Tibial nerve (tissue), 4 donors: Measurements from ENCODE around the gene FAP. TPM values are rescaled to one million over a fixed set of nuclear protein-coding genes. Genes with fewer than 3 reads are reported as not detected.

Source experiments
- DNase-seq, 2 donors: peaks; one replicate each; pipeline ENCODE4 v3.0.0-alpha.2; 2019; ENCODE audit warnings: low spot score in 2 of 2
- H3K27ac ChIP-seq, 4 donors: fragments of 200-600 bp; sonication (generic) in 3 of 4; one replicate each; pipeline ENCODE4 v1.5.1; 2017 to 2019; ENCODE audit warnings: mild to moderate bottlenecking in 1 of 4
- H3K27me3 ChIP-seq, 2 donors: fragments of 200-600 bp; sonication (generic) in 1 of 2; one replicate each; pipeline versions ENCODE4 v1.5.1 to v1.6.0; 2017 to 2019
- H3K36me3 ChIP-seq, 3 donors: fragments of 200-600 bp; sonication (generic); one replicate each; pipeline ENCODE4 v1.5.1; 2018 to 2019
- H3K4me1 ChIP-seq, 4 donors: fragments of 200-600 bp; sonication (generic) in 3 of 4; one replicate each; pipeline ENCODE4 v1.5.1; 2017 to 2019
- H3K4me3 ChIP-seq, 4 donors: fragments of 200-600 bp; sonication (generic) in 3 of 4; one replicate each; pipeline ENCODE4 v1.5.1; 2017 to 2019; ENCODE audit warnings: mild to moderate bottlenecking in 1 of 4, moderate library complexity in 1 of 4
- H3K9me3 ChIP-seq, 4 donors: fragments of 200-600 bp; sonication (generic) in 3 of 4; one replicate each; pipeline ENCODE4 v1.5.1; 2017 to 2019
- CTCF ChIP-seq, 5 experiments: fragments of 200-600 bp in 3 of 5; fragments of 450-650 bp in 2 of 5; sonication (generic) in 3 of 5; IDR thresholded peaks; one replicate each; pipeline ENCODE4 v1.5.1; 2016 to 2019; ENCODE audit warnings: antibody characterized with exemption in 5 of 5, mild to moderate bottlenecking in 3 of 5, moderate library complexity in 2 of 5
- EP300 ChIP-seq, 2 donors: sonication (generic); formaldehyde crosslinking; IDR thresholded peaks; one replicate each; pipeline ENCODE4 v1.6.1; 2017; ENCODE audit warnings: antibody characterized with exemption in 2 of 2, mild to moderate bottlenecking in 1 of 2
- POLR2A ChIP-seq, 2 donors: fragments of 450-650 bp; IDR thresholded peaks; one replicate each; pipeline ENCODE4 v1.6.1; 2017; ENCODE audit warnings: antibody characterized with exemption in 2 of 2, mild to moderate bottlenecking in 2 of 2, moderate library complexity in 2 of 2
- WGBS, 2 donors: methylation state at CpG; one replicate each; pipeline ENCODE4 v1.1.5; 2018; 5-methylcytosine and 5-hydroxymethylcytosine counted together
- total RNA-seq, 4 donors: library from RNA; depleted of rRNA; stranded (reverse); fragments of >200 nt; gene quantifications; one replicate each; pipeline ENCODE4 v1.1.0, GENCODE V29; 2016

The FAP gene
- total RNA-seq, 4 donors from 2014 or later: 2.0 to 12.0 (median 5.6) TPM

GRCh38 chr2:162244541-162245031 lies 1.3 kb upstream of the FAP start:
- TF ChIP-seq CTCF (IDR thresholded peaks at IDR 0.05) (no peak), EP300 (IDR thresholded peaks at IDR 0.05) (peak in 1 of 2 donors; percentile 29)
- Histone ChIP-seq H3K9me3 (peaks cover 0 to 1% (median 0%) of the 10 kb centered on the region in 4 donors), H3K4me3 (no peak overlapping the region), H3K27ac (peak overlapping the region in 2 of 4 donors; percentile 45 to 52), H3K4me1 (peaks cover 0 to 25% (median 6%) of the 10 kb centered on the region in 4 donors), H3K27me3 (no peaks in the 10 kb centered on the region), H3K36me3 (no peaks in the 10 kb centered on the region)
- 59 to 60% methylated on average over 2 of the region's 2 CpGs for WGBS, 2 donors
- DNase-seq: no peak

GRCh38 chr2:162243715-162244114 lies 470 bp upstream of the FAP start:
- Histone ChIP-seq H3K27me3 (no peaks in the 10 kb centered on the region), H3K36me3 (no peaks in the 10 kb centered on the region), H3K4me3 (peak overlapping the region in 1 of 4 donors; percentile 22), H3K9me3 (no peaks in the 10 kb centered on the region), H3K27ac (peak overlapping the region in 1 of 4 donors; percentile 52), H3K4me1 (peaks cover 0 to 25% (median 6%) of the 10 kb centered on the region in 4 donors)
- 72 to 74% methylated on average over 1 of the region's 1 CpG for WGBS, 2 donors
- no peak for DNase-seq
- TF ChIP-seq EP300 (IDR thresholded peaks at IDR 0.05) (no peak), CTCF (IDR thresholded peaks at IDR 0.05) (no peak), POLR2A (IDR thresholded peaks at IDR 0.05) (no peak)

GRCh38 chr2:162242586-162243280 lies 512 bp downstream of the FAP start:
- 16 to 24% methylated on average over 5 of the region's 5 CpGs for WGBS, 2 donors

GRCh38 chr2:162241571-162241970 lies 1.7 kb downstream of the FAP start:
- Histone ChIP-seq H3K4me1 (peaks cover 0 to 25% (median 6%) of the 10 kb centered on the region in 4 donors), H3K36me3 (no peaks in the 10 kb centered on the region), H3K27ac (no peak overlapping the region), H3K27me3 (no peaks in the 10 kb centered on the region), H3K9me3 (no peaks in the 10 kb centered on the region), H3K4me3 (no peak overlapping the region)
- TF ChIP-seq EP300 (IDR thresholded peaks at IDR 0.05) (no peak), POLR2A (IDR thresholded peaks at IDR 0.05) (no peak), CTCF (IDR thresholded peaks at IDR 0.05) (no peak)
- DNase-seq: no peak
- 80% methylated on average over 1 of the region's 1 CpG for WGBS, 2 donors

More at GRCh38 chr2:162242586-162243280, 512 bp downstream of the FAP start:
- Histone ChIP-seq H3K9me3 (no peaks in the 10 kb centered on the region), H3K4me1 (peaks cover 0 to 25% (median 6%) of the 10 kb centered on the region in 4 donors), H3K27ac (peak overlapping the region in 2 of 4 donors; percentile 2 to 10), H3K4me3 (peak overlapping the region in 1 of 4 donors; percentile 22), H3K27me3 (no peaks in the 10 kb centered on the region), H3K36me3 (no peaks in the 10 kb centered on the region)
- DNase-seq: no peak
- TF ChIP-seq CTCF (IDR thresholded peaks at IDR 0.05): no peak
- TF ChIP-seq EP300 (IDR thresholded peaks at IDR 0.05): no peak
- no peak for TF ChIP-seq POLR2A (IDR thresholded peaks at IDR 0.05)
